Colonic mucosa (tissue), 4 donors: ENCODE results near the gene SLC25A21. TPM values are rescaled to one million over a fixed set of nuclear protein-coding genes. Genes with fewer than 3 reads are reported as not detected.

Source experiments
- DNase-seq: peaks from one replicate; pipeline ENCODE4 v3.0.0-alpha.2; 2020
- H3K27ac ChIP-seq: fragments of 200-600 bp; one replicate; pipeline ENCODE4 v1.8.0; 2021
- H3K27me3 ChIP-seq: fragments of 200-600 bp; one replicate; pipeline ENCODE4 v1.8.0; 2021
- H3K36me3 ChIP-seq: fragments of 200-600 bp; one replicate; pipeline ENCODE4 v1.8.0; 2021
- H3K4me1 ChIP-seq: fragments of 200-600 bp; one replicate; pipeline ENCODE4 v1.8.0; 2021; ENCODE audit warnings: mild to moderate bottlenecking
- H3K4me3 ChIP-seq: fragments of 200-600 bp; one replicate; pipeline ENCODE4 v1.8.0; 2021
- H3K9ac ChIP-seq, 2 donors: one replicate each; pipeline ENCODE4 v1.7.0; 2013; ENCODE audit warnings: control low read depth in 2 of 2, low read depth in 2 of 2, low read length in 2 of 2
- H3K9me3 ChIP-seq: fragments of 200-600 bp; one replicate; pipeline ENCODE4 v1.8.0; 2021
- CTCF ChIP-seq: fragments of 200-600 bp; IDR thresholded peaks from one replicate; pipeline ENCODE4 v1.8.0; 2022; ENCODE audit warnings: antibody characterized with exemption, mild to moderate bottlenecking
- intact Hi-C: fragments of 100-400 bp; cut with DNase I; formaldehyde crosslinking; loops from one replicate; pipeline ENCODE4 v1.14.1; 2022
- total RNA-seq, 2 donors: library from RNA; stranded (reverse); fragmentation: NEBNext Ultra II Directional in 1 of 2; extraction: Animal tissue kit (Norgen Biotek cat#: 25700) in 1 of 2; gene quantifications; one replicate each; pipeline ENCODE4 v1.2.1, GENCODE V29; 2021
- donor health status: healthy.
- donor health status: DM: no; HTN: no; CAD: no.
- donor health status: DM: no; HTN: no; CAD: no.

The SLC25A21 gene
- total RNA-seq, 2 donors from 2014 or later: 0.77 to 0.82 TPM

GRCh38 chr14:36653413-36653812 is 519.0 kb downstream of the SLC25A21 start:
- Histone ChIP-seq H3K27ac (no peak overlapping the region), H3K36me3 (no peaks in the 10 kb centered on the region), H3K9me3 (no peaks in the 10 kb centered on the region), H3K9ac (no peak overlapping the region), H3K27me3 (peaks cover 94% of the 10 kb centered on the region), H3K4me1 (peaks cover 6% of the 10 kb centered on the region), H3K4me3 (no peak overlapping the region)
- intact Hi-C loops: loop anchor here (10.0 kb wide), 1 partner anchor 211 kb away; no protein-coding TSS in a partner anchor
- TF ChIP-seq CTCF: no peak
- no peak for DNase-seq

GRCh38 chr14:36652542-36653201 is 519.7 kb downstream of the SLC25A21 start:
- Histone ChIP-seq H3K27me3 (peaks cover 94% of the 10 kb centered on the region), H3K27ac (no peak overlapping the region), H3K9me3 (no peaks in the 10 kb centered on the region), H3K4me3 (no peak overlapping the region), H3K9ac (no peak overlapping the region), H3K36me3 (no peaks in the 10 kb centered on the region), H3K4me1 (peaks cover 6% of the 10 kb centered on the region)
- intact Hi-C loops: loop anchor here (10.0 kb wide), 1 partner anchor 212 kb away; no protein-coding TSS in a partner anchor
- TF ChIP-seq CTCF: no peak
- DNase-seq: no peak

DNA sequence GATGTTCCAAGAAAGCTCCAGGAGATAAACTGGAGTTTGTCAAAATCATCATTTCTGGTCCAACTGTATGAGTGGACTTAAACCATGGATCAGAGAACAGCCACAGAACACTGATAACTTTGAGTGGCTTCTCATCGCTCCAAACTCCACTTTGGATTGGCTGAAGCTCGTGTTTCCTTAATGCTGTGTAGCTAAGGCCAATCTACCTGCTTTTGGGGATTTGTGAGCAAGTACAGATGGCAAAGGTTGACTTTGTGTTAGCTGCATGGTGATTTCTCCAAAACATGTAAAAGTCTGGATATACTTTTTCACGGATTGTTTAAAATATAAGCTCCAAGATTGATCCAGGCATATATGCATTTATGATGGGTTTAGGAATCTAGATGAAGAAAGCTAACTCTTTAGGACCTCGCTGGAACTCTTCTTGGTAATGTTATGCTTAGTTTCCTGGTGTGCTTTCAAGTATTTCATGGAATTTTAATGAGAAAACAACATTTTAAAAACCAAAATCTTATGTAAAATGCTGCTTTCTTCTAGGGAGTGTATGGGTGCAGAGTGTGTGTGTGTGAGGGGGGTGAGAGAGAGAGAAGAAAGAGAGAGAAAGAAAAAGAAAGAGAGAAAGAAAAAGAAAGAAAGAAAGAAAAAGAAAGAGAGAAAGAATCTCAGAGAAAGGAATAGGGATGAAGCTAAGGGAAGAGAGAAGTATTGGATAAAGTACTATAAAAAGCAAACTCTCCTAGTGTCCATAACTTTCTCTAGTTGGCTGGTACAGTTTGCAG is 522.3 kb downstream of the SLC25A21 start:
- H3K27ac ChIP-seq: no peak overlapping the region
- intact Hi-C loops: loop anchor here (5.0 to 10.0 kb wide), 2 partner anchors 215 to 292 kb away; no protein-coding TSS in a partner anchor
- peaks cover 90% of the 10 kb centered on the region for H3K27me3 ChIP-seq
- H3K9ac ChIP-seq: no peak overlapping the region
- no peaks in the 10 kb centered on the region for H3K36me3 ChIP-seq
- peaks cover 11% of the 10 kb centered on the region for H3K4me1 ChIP-seq
- no peaks in the 10 kb centered on the region for H3K9me3 ChIP-seq
- DNase-seq: no peak
- no peak for TF ChIP-seq CTCF
- no peak overlapping the region for H3K4me3 ChIP-seq

- peaks cover 11% of the 10 kb centered on the region for H3K4me1 ChIP-seq
- no peak overlapping the region for H3K27ac ChIP-seq
- H3K9ac ChIP-seq: peak overlapping the region in 1 of 2 donors; percentile 47
- peak overlapping the region; percentile 37 for H3K4me3 ChIP-seq
- TF ChIP-seq CTCF: peak; percentile 52
- H3K36me3 ChIP-seq: no peaks in the 10 kb centered on the region
- H3K9me3 ChIP-seq: no peaks in the 10 kb centered on the region
- intact Hi-C loops: loop anchor here (5.0 kb wide), 1 partner anchor 294 kb away; no protein-coding TSS in a partner anchor
- DNase-seq: no peak
- H3K27me3 ChIP-seq: peaks cover 73% of the 10 kb centered on the region
These were observed 524.3 kb downstream of the SLC25A21 start for GRCh38 chr14:36647824-36648753.

GRCh38 chr14:36647417-36647823 is 525.0 kb downstream of the SLC25A21 start:
- TF ChIP-seq CTCF: no peak
- Histone ChIP-seq H3K27me3 (peaks cover 66% of the 10 kb centered on the region), H3K27ac (no peak overlapping the region), H3K4me1 (peaks cover 11% of the 10 kb centered on the region), H3K9ac (peak overlapping the region in 1 of 2 donors; percentile 47), H3K4me3 (peak overlapping the region; percentile 37), H3K36me3 (no peaks in the 10 kb centered on the region), H3K9me3 (no peaks in the 10 kb centered on the region)
- DNase-seq: no peak
- intact Hi-C loops: loop anchor here (5.0 kb wide), 1 partner anchor 295 kb away; no protein-coding TSS in a partner anchor
